Measurements from ENCODE around the gene NFIX. TPM values are rescaled to one million over a fixed set of nuclear protein-coding genes. Genes with fewer than 3 reads are reported as not detected.

NFIX gene
- total RNA-seq, 1 donor from 2014 or later, result 118 TPM

GRCh38 chr19:13026462-13027370 is 31.4 kb downstream of the NFIX start:
- Histone ChIP-seq H3K4me1 (peaks cover 98% of the 10 kb centered on the region), H3K27ac (replicated peaks) (peak overlapping the region; percentile 94), H3K9me3 (replicated peaks) (no peaks in the 10 kb centered on the region), H3K27me3 (ENCODE audit: low read depth) (no peaks in the 10 kb centered on the region), H3K36me3 (peaks cover 11% of the 10 kb centered on the region), H3K4me3 (peak overlapping the region; percentile 66)
- no peak for DNase-seq
- intact Hi-C loops (cut with micrococcal nuclease), result no loop called here
- no peak for TF ChIP-seq CTCF (IDR thresholded peaks at IDR 0.05; ENCODE audit: borderline replicate concordance)

GRCh38 chr19:13027557-13027956 is 32.3 kb downstream of the NFIX start:
- H3K27ac ChIP-seq (replicated peaks), result peak overlapping the region; percentile 94
- H3K4me1 ChIP-seq, result peaks cover 98% of the 10 kb centered on the region
- no peak for TF ChIP-seq CTCF (IDR thresholded peaks at IDR 0.05; ENCODE audit: borderline replicate concordance)
- intact Hi-C loops (cut with micrococcal nuclease), result no loop called here
- no peaks in the 10 kb centered on the region for H3K9me3 ChIP-seq (replicated peaks)
- H3K36me3 ChIP-seq, result peaks cover 11% of the 10 kb centered on the region
- H3K27me3 ChIP-seq (ENCODE audit: low read depth), result no peaks in the 10 kb centered on the region
- no peak for DNase-seq
- peak overlapping the region; percentile 66 for H3K4me3 ChIP-seq

GRCh38 chr19:13028027-13028426 is 32.8 kb downstream of the NFIX start:
- H3K4me1 ChIP-seq, result peaks cover 98% of the 10 kb centered on the region
- no peaks in the 10 kb centered on the region for H3K9me3 ChIP-seq (replicated peaks)
- DNase-seq, result no peak
- H3K36me3 ChIP-seq, result peaks cover 11% of the 10 kb centered on the region
- H3K27me3 ChIP-seq (ENCODE audit: low read depth), result no peaks in the 10 kb centered on the region
- no peak overlapping the region for H3K4me3 ChIP-seq
- intact Hi-C loops (cut with micrococcal nuclease), result no loop called here
- H3K27ac ChIP-seq (replicated peaks), result peak overlapping the region; percentile 94
- TF ChIP-seq CTCF (IDR thresholded peaks at IDR 0.05; ENCODE audit: borderline replicate concordance), result no peak

GRCh38 chr19:13029301-13029880 is 34.1 kb downstream of the NFIX start:
- Histone ChIP-seq H3K27ac (replicated peaks) (peak overlapping the region; percentile 94), H3K4me3 (no peak overlapping the region), H3K4me1 (peaks cover 98% of the 10 kb centered on the region), H3K27me3 (ENCODE audit: low read depth) (no peaks in the 10 kb centered on the region), H3K9me3 (replicated peaks) (no peaks in the 10 kb centered on the region), H3K36me3 (peaks cover 11% of the 10 kb centered on the region)
- intact Hi-C loops (cut with micrococcal nuclease), result no loop called here
- DNase-seq, result no peak
- no peak for TF ChIP-seq CTCF (IDR thresholded peaks at IDR 0.05; ENCODE audit: borderline replicate concordance)

GRCh38 chr19:13029893-13030292 is 34.6 kb downstream of the NFIX start:
- H3K4me1 ChIP-seq, result peaks cover 98% of the 10 kb centered on the region
- no peak overlapping the region for H3K4me3 ChIP-seq
- peak overlapping the region; percentile 94 for H3K27ac ChIP-seq (replicated peaks)
- H3K27me3 ChIP-seq (ENCODE audit: low read depth), result no peaks in the 10 kb centered on the region
- intact Hi-C loops (cut with micrococcal nuclease), result no loop called here
- no peaks in the 10 kb centered on the region for H3K9me3 ChIP-seq (replicated peaks)
- H3K36me3 ChIP-seq, result peaks cover 10% of the 10 kb centered on the region
- no peak for DNase-seq
- peak; percentile 55 for TF ChIP-seq CTCF (IDR thresholded peaks at IDR 0.05; ENCODE audit: borderline replicate concordance)

Data from left ventricle myocardium inferior (tissue), 1 donor.